Activated CD4-positive, alpha-beta memory T cell treated with anti-CD3 and anti-CD28 coated beads, Interleukin-2, amount 10 ng/mL, durations not matched to agents 7 days and 5 days (primary cell): ENCODE results near the gene UCKL1. TPM values are rescaled to one million over a fixed set of nuclear protein-coding genes. Genes with fewer than 3 reads are reported as not detected.
"Not testable (repeated sequence)": the region's sequence is repeated elsewhere in the genome, so short reads cannot be mapped to it uniquely, and the experiment has no call there.

ENCODE experiments used
- CTCF ChIA-PET: fragments of 350-600 bp; sonication (Branson Sonifier 250); formaldehyde crosslinking; loops from one replicate; lab custom pipeline; 2021; ENCODE audit warnings: antibody characterized with exemption, inconsistent platforms; lab: Charles Lee
- POLR2A ChIA-PET: fragments of 350-600 bp; sonication (Branson Sonifier 250); formaldehyde crosslinking; loops from one replicate; lab custom pipeline; 2021; ENCODE audit warnings: antibody characterized with exemption; lab: Charles Lee
- DNase-seq: peaks from one replicate; pipeline ENCODE4 v3.0.0-alpha.2; 2020
- H3K27ac Mint-ChIP-seq: one replicate; pipeline ENCODE4 v1.8.0; 2021; ENCODE audit warnings: mild to moderate bottlenecking, mixed read lengths
- H3K27me3 Mint-ChIP-seq: one replicate; pipeline ENCODE4 v1.8.0; 2021; ENCODE audit warnings: mixed read lengths
- H3K36me3 Mint-ChIP-seq: one replicate; pipeline ENCODE4 v1.8.0; 2021; ENCODE audit warnings: low read depth, mixed read lengths
- H3K4me1 Mint-ChIP-seq: one replicate; pipeline ENCODE4 v1.8.0; 2021; ENCODE audit warnings: mixed read lengths
- H3K4me3 Mint-ChIP-seq: one replicate; pipeline ENCODE4 v1.8.0; 2021; ENCODE audit warnings: mild to moderate bottlenecking, mixed read lengths
- H3K9me3 Mint-ChIP-seq: one replicate; pipeline ENCODE4 v1.8.0; 2021; ENCODE audit warnings: mixed read lengths
- total RNA-seq, 2 experiments: library from RNA; stranded (reverse); gene quantifications; one replicate each; pipeline ENCODE4 v1.2.3, GENCODE V29; 2021

UCKL1 gene
- total RNA-seq, 2 experiments from 2014 or later, result 36.3 to 36.6 TPM

GRCh38 chr20:63934271-63935068, 21.7 kb downstream of the UCKL1 start:
- CTCF ChIA-PET, result no interaction called here
- Mint-ChIP-seq H3K36me3 (peaks cover 54% of the 10 kb centered on the region), H3K27me3 (no peaks in the 10 kb centered on the region), H3K4me1 (peaks cover 4% of the 10 kb centered on the region), H3K27ac (no peak overlapping the region), H3K9me3 (no peaks in the 10 kb centered on the region), H3K4me3 (no peak overlapping the region)
- no peak for DNase-seq
- POLR2A ChIA-PET, result interaction anchor here (0.6 to 1.3 kb wide), 2 partner anchors 32 to 447 kb away, joined by 3 read pairs; no protein-coding TSS in a partner anchor

- no peaks in the 10 kb centered on the region for H3K9me3 Mint-ChIP-seq
- DNase-seq, result no peak
- H3K27me3 Mint-ChIP-seq, result no peaks in the 10 kb centered on the region
- H3K4me1 Mint-ChIP-seq, result peaks cover 4% of the 10 kb centered on the region
- POLR2A ChIA-PET, result interaction anchor here (0.8 to 1.4 kb wide), 3 partner anchors 31 to 414 kb away, joined by 3 to 4 read pairs (median 3); no protein-coding TSS in a partner anchor
- no peak overlapping the region for H3K27ac Mint-ChIP-seq
- peaks cover 61% of the 10 kb centered on the region for H3K36me3 Mint-ChIP-seq
- CTCF ChIA-PET, result no interaction called here
- no peak overlapping the region for H3K4me3 Mint-ChIP-seq
These were observed 22.6 kb downstream of the UCKL1 start for GRCh38 chr20:63933646-63934045.

GRCh38 chr20:63932606-63933160, 23.5 kb downstream of the UCKL1 start:
- peaks cover 64% of the 10 kb centered on the region for H3K36me3 Mint-ChIP-seq
- peaks cover 2% of the 10 kb centered on the region for H3K4me1 Mint-ChIP-seq
- DNase-seq, result no peak
- H3K27ac Mint-ChIP-seq, result no peak overlapping the region
- H3K27me3 Mint-ChIP-seq, result no peaks in the 10 kb centered on the region
- CTCF ChIA-PET, result no interaction called here
- no peaks in the 10 kb centered on the region for H3K9me3 Mint-ChIP-seq
- POLR2A ChIA-PET, result interaction anchor here (0.8 to 1.4 kb wide), 2 partner anchors 34 to 413 kb away, joined by 3 to 4 read pairs; no protein-coding TSS in a partner anchor
- H3K4me3 Mint-ChIP-seq, result no peak overlapping the region

GRCh38 chr20:63931735-63932134, 24.5 kb downstream of the UCKL1 start:
- CTCF ChIA-PET, result no interaction called here
- Mint-ChIP-seq H3K27me3 (no peaks in the 10 kb centered on the region), H3K4me1 (peaks cover 4% of the 10 kb centered on the region), H3K9me3 (no peaks in the 10 kb centered on the region), H3K27ac (no peak overlapping the region), H3K36me3 (peaks cover 70% of the 10 kb centered on the region), H3K4me3 (no peak overlapping the region)
- POLR2A ChIA-PET, result no interaction called here
- DNase-seq, result no peak

- Mint-ChIP-seq H3K4me1 (peaks cover 9% of the 10 kb centered on the region), H3K4me3 (no peak overlapping the region), H3K9me3 (no peaks in the 10 kb centered on the region), H3K27ac (no peak overlapping the region), H3K27me3 (no peaks in the 10 kb centered on the region), H3K36me3 (peaks cover 72% of the 10 kb centered on the region)
- POLR2A ChIA-PET, result no interaction called here
- DNase-seq, result no peak
- CTCF ChIA-PET, result no interaction called here
These were observed 25.2 kb downstream of the UCKL1 start for GRCh38 chr20:63930971-63931553.

- H3K27ac Mint-ChIP-seq, DNase-seq, H3K27me3 Mint-ChIP-seq, H3K9me3 Mint-ChIP-seq, CTCF ChIA-PET, POLR2A ChIA-PET, H3K4me3 Mint-ChIP-seq: not testable (repeated sequence)
- H3K36me3 Mint-ChIP-seq, result peaks cover 65% of the 10 kb centered on the region
- peaks cover 16% of the 10 kb centered on the region for H3K4me1 Mint-ChIP-seq
These were observed 26.7 kb downstream of the UCKL1 start for GRCh38 chr20:63929473-63929883.

GRCh38 chr20:63929071-63929470, 27.1 kb downstream of the UCKL1 start:
- peaks cover 64% of the 10 kb centered on the region for H3K36me3 Mint-ChIP-seq
- peaks cover 18% of the 10 kb centered on the region for H3K4me1 Mint-ChIP-seq
- ChIA-PET CTCF (no interaction called here), POLR2A (no interaction called here)
- H3K27me3 Mint-ChIP-seq, result no peaks in the 10 kb centered on the region
- H3K4me3 Mint-ChIP-seq, result no peak overlapping the region
- no peaks in the 10 kb centered on the region for H3K9me3 Mint-ChIP-seq
- no peak for DNase-seq
- no peak overlapping the region for H3K27ac Mint-ChIP-seq

- POLR2A ChIA-PET, result no interaction called here
- Mint-ChIP-seq H3K4me3 (no peak overlapping the region), H3K9me3 (no peaks in the 10 kb centered on the region), H3K27ac (no peak overlapping the region), H3K27me3 (no peaks in the 10 kb centered on the region), H3K4me1 (peaks cover 23% of the 10 kb centered on the region), H3K36me3 (peaks cover 56% of the 10 kb centered on the region)
- DNase-seq, result no peak
- CTCF ChIA-PET, result interaction anchor here (0.8 kb wide), 1 partner anchor 8 kb away, joined by 3 read pairs; no protein-coding TSS in a partner anchor
These were observed 29.9 kb downstream of the UCKL1 start for GRCh38 chr20:63926298-63926697.

GRCh38 chr20:63924241-63924640, 32.0 kb downstream of the UCKL1 start:
- ChIA-PET POLR2A (interaction anchor here (1.5 kb wide), 1 partner anchor 28 kb away, joined by 4 read pairs; no protein-coding TSS in a partner anchor), CTCF (interaction anchor here (0.6 kb wide), 1 partner anchor 57 kb away, joined by 3 read pairs; no protein-coding TSS in a partner anchor)
- peaks cover 23% of the 10 kb centered on the region for H3K4me1 Mint-ChIP-seq
- no peak for DNase-seq
- H3K27ac Mint-ChIP-seq, result peak overlapping the region; percentile 7
- no peaks in the 10 kb centered on the region for H3K9me3 Mint-ChIP-seq
- no peaks in the 10 kb centered on the region for H3K27me3 Mint-ChIP-seq
- H3K36me3 Mint-ChIP-seq, result peaks cover 41% of the 10 kb centered on the region
- no peak overlapping the region for H3K4me3 Mint-ChIP-seq

GRCh38 chr20:63923651-63924050, 32.6 kb downstream of the UCKL1 start:
- H3K36me3 Mint-ChIP-seq, result peaks cover 39% of the 10 kb centered on the region
- no peaks in the 10 kb centered on the region for H3K9me3 Mint-ChIP-seq
- CTCF ChIA-PET, result no interaction called here
- POLR2A ChIA-PET, result interaction anchor here (1.5 kb wide), 1 partner anchor 28 kb away, joined by 4 read pairs; no protein-coding TSS in a partner anchor
- peak overlapping the region; percentile 7 for H3K27ac Mint-ChIP-seq
- peaks cover 23% of the 10 kb centered on the region for H3K4me1 Mint-ChIP-seq
- no peak for DNase-seq
- no peaks in the 10 kb centered on the region for H3K27me3 Mint-ChIP-seq
- no peak overlapping the region for H3K4me3 Mint-ChIP-seq

- Mint-ChIP-seq H3K27ac (no peak overlapping the region), H3K4me1 (peaks cover 16% of the 10 kb centered on the region), H3K9me3 (peaks cover 4% of the 10 kb centered on the region), H3K27me3 (no peaks in the 10 kb centered on the region), H3K36me3 (peaks cover 35% of the 10 kb centered on the region), H3K4me3 (no peak overlapping the region)
- no peak for DNase-seq
- ChIA-PET CTCF (no interaction called here), POLR2A (no interaction called here)
These were observed 36.0 kb downstream of the UCKL1 start for GRCh38 chr20:63920226-63920625.

GRCh38 chr20:63919130-63919529, 37.1 kb downstream of the UCKL1 start:
- H3K27me3 Mint-ChIP-seq, result no peaks in the 10 kb centered on the region
- no peak overlapping the region for H3K27ac Mint-ChIP-seq
- POLR2A ChIA-PET, result no interaction called here
- CTCF ChIA-PET, result no interaction called here
- H3K9me3 Mint-ChIP-seq, result peaks cover 4% of the 10 kb centered on the region
- peaks cover 12% of the 10 kb centered on the region for H3K4me1 Mint-ChIP-seq
- DNase-seq, result no peak
- H3K4me3 Mint-ChIP-seq, result no peak overlapping the region
- peaks cover 34% of the 10 kb centered on the region for H3K36me3 Mint-ChIP-seq

- Mint-ChIP-seq H3K4me1 (peaks cover 12% of the 10 kb centered on the region), H3K27ac (no peak overlapping the region), H3K27me3 (no peaks in the 10 kb centered on the region), H3K9me3 (peaks cover 4% of the 10 kb centered on the region), H3K36me3 (peaks cover 34% of the 10 kb centered on the region), H3K4me3 (no peak overlapping the region)
- ChIA-PET CTCF (interaction anchor here (1.1 kb wide), 1 partner anchor 9 kb away, joined by 3 read pairs; no protein-coding TSS in a partner anchor), POLR2A (interaction anchor here (0.8 kb wide), 1 partner anchor 52 kb away, joined by 3 read pairs; the partner anchor contains the start of gene TPD52L2)
- DNase-seq, result no peak
These were observed 38.4 kb downstream of the UCKL1 start for GRCh38 chr20:63917811-63918210.
